ENCODE data around the gene ACR.
A peak's percentile ranks its signal among the peaks of the same experiment; 100 is the strongest.

Gene ACR

GRCh38 chr22:50703726-50704509 lies 34.1 kb upstream of the ACR start:
- TF ChIP-seq CTCF (conservative IDR thresholded peaks at IDR 0.05; ENCODE audit: low read depth, low read length) = no peak
- no peak overlapping the region for H3K4me3 ChIP-seq (ENCODE audit: low read length)
- no peak for DNase-seq (ENCODE audit: low read depth)

GRCh38 chr22:50704510-50705218 lies 33.3 kb upstream of the ACR start:
- peak overlapping the region; percentile 25 for H3K4me3 ChIP-seq (ENCODE audit: low read length)
- DNase-seq (ENCODE audit: low read depth) = no peak
- TF ChIP-seq CTCF (conservative IDR thresholded peaks at IDR 0.05; ENCODE audit: low read depth, low read length) = no peak

- DNase-seq (ENCODE audit: low read depth) = peak; percentile 49
- TF ChIP-seq CTCF (conservative IDR thresholded peaks at IDR 0.05; ENCODE audit: low read depth, low read length) = no peak
- peak overlapping the region; percentile 25 for H3K4me3 ChIP-seq (ENCODE audit: low read length)
Observed at GRCh38 chr22:50705219-50705691, 32.7 kb upstream of the ACR start.

GRCh38 chr22:50705851-50706351 lies 32.1 kb upstream of the ACR start:
- TF ChIP-seq CTCF (conservative IDR thresholded peaks at IDR 0.05; ENCODE audit: low read depth, low read length) = no peak
- DNase-seq (ENCODE audit: low read depth) = no peak
- no peak overlapping the region for H3K4me3 ChIP-seq (ENCODE audit: low read length)

- no peak overlapping the region for H3K4me3 ChIP-seq (ENCODE audit: low read length)
- TF ChIP-seq CTCF (conservative IDR thresholded peaks at IDR 0.05; ENCODE audit: low read depth, low read length) = no peak
- no peak for DNase-seq (ENCODE audit: low read depth)
Observed at GRCh38 chr22:50706481-50707125, 31.4 kb upstream of the ACR start.

- H3K4me3 ChIP-seq (ENCODE audit: low read length) = no peak overlapping the region
- no peak for TF ChIP-seq CTCF (conservative IDR thresholded peaks at IDR 0.05; ENCODE audit: low read depth, low read length)
- no peak for DNase-seq (ENCODE audit: low read depth)
Observed at GRCh38 chr22:50708474-50708873, 29.5 kb upstream of the ACR start.

Measured in retinal pigment epithelial cell (primary cell).